ENCODE results near the gene LPP.

Gene LPP

DNA sequence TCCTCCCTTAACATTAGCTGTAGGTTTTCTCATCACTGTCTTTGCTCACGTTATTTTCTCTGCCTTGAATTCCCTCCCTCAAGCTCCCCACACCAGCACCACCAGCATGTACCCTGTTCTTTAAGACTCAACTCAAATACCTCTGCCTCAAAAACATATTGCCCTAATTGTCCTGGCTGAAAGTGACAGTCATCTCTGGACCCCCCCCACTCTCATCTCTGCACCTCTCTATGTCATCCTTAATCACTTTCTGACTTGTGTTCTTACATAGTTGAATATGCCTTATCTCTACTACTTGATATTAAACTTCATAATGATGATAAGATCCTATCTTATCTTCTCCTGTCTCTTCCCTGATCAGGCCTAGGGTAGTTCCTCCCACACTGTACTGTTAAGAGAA is 672.6 kb downstream of the LPP start:
- DNase-seq, result no peak

DNA sequence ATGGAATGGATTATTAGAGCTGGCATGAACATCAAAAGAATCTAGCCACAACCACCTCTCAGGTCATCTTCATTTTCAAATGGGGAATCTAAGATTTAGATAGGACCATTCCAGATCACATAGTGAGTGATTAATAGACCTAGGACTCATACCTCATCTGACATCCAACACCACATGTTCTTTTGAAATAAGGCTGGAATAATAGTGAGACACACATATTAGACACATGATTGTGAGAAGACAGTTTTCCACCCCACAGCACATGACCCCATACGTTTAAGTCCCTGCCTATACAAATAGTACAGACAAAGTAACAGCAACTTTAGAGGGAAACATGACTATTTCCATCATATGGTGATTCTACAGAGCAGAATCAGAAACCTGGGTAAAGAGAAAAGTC is 673.1 kb downstream of the LPP start:
- DNase-seq, result no peak

DNA sequence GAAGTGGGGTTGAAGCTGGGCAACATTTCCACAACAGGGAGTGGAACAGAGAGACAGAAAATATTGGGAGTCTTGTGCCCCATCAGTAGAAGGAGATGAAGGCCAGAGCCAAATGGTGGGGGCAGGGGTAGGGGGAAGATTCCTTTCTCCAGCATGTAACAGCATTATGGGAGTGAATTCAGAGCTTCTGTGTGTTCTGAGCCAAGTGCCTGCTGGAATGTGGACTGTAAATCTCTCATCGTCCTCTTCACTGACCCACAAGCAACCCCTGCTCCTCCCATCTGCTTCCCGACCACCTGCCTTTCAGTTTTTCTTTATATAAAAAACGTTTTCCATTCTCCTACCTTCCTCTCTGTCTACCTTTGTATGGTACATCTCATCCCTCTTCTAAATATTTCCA is 673.6 kb downstream of the LPP start:
- no peak for DNase-seq

DNA sequence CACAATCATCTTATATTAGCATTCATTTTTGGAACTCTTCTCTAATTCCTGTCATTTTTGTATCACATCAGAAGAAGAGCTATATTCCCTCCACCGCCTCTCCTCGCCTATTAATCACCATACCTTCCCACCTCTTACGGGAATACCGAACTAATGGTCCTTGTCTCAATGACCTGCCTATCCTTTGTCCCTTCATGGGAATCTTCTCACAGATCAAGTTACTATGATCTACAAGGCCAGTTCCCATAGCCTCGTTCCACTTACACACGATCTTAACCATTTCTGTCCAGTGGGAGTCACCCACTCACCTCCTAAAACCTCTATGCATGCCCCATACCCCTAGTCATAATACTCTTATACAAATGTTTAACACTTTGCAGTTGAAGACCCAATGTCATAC is 675.2 kb downstream of the LPP start:
- DNase-seq, result no peak

DNA sequence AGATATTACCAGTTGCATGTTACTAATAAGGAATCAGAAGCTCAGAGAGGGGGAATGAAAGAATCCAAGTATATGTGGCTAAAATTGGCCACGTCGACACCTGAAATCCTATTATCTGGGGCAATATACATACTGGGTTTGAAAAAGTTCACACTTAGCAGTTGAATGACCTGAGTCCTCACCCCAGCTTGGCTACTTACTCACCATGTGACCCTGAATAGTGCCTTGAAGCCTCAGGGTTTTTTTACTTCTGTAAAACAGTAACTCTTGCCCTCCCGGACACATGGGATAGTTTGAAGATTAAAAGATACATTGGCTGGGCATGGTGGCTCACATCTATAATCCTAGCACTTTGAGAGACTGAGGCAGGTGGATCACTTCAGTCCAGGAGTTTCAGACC is 675.6 kb downstream of the LPP start:
- DNase-seq, result no peak

DNA sequence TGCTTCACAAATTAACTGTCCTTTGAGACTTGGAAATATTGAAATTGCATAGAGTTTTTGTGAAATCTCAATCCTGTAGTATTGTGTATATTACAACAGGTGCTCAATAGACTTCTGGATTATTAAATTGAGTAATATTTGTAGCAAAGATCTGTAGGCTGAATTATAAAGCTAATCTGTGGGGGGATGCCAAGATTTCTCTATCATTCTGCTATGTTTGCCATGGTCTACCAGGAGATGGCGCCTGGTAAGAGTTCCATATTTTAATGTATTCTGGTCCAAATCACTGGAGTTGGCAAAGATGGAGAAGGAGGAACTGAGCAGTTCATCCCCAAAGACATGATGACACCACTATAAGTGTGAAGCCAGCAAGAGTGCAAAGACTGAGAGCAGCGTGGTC is 676.9 kb downstream of the LPP start:
- DNase-seq, result no peak

DNA sequence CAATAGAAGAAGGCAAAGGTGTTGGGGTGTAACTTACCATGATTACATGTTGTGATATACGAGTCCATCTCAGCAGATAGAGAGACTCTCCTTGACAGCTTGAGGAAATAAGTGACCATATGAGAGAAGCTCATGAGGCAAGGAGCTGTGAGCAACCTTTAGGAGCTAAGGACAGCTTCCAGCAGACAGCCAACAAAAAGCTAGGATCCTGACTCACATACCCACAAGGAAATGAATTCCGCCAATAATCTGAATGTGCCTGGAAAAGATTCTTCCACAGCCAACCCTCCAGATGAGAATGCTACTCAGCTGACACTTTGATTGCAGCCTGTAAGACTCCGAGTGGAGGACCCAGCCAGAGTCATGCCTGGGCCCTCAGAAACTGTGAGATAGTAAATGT is 678.2 kb downstream of the LPP start:
- no peak for DNase-seq

DNA sequence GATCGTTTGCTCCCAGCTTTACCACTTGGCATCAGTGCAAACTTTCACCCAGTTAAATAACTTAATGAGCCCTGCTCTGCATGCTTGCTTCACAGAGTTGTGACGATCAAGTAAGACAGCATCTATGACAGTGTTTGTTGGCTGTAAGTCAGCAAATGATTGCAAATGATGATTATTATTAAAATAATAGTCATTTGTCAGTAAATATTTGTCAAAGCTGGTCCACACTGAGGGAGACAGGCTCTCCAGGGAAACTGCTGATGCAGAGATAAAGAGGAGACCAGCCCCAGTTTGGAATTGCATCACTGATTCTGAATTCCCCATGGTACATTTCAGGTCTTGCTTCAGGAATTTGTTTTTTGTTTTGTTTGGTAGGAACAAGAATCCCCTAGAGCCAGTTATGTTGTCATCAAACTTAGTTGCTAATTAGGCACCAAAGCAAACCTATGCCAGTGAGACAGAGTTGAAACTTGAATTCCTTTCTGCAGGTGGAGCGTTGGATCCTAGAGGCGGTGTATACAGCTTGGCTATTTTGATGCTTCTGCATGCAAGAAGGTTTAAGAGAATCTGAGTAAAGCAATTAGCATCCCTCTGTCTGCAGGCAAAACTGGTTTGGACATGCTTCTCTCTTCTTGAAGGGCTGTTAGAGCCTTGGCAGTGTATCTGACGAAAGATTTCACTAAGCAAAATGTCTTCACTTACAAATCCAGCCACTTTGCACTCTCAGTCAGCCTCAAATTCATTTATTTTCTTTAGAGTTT is 679.2 kb downstream of the LPP start:
- DNase-seq, result no peak

DNA sequence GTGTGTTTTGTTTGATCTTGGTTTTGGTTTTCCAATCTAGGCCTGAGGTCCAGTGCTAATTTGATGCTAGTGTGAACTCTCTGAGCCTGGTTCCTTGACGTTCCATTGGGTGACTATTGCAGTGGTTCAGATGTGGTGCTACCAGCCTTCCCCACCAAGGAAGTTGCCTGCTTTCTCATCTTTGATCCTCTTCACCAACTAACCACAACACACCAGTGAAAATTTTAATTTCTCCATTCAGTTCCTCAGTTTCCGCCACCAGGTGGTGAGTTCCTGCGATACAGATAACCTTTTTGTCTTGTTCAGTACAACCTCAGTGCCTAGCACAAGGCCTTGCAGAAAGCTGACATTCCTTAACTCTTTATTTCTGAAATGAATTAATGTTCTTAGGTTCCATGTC is 680.4 kb downstream of the LPP start:
- no peak for DNase-seq

DNA sequence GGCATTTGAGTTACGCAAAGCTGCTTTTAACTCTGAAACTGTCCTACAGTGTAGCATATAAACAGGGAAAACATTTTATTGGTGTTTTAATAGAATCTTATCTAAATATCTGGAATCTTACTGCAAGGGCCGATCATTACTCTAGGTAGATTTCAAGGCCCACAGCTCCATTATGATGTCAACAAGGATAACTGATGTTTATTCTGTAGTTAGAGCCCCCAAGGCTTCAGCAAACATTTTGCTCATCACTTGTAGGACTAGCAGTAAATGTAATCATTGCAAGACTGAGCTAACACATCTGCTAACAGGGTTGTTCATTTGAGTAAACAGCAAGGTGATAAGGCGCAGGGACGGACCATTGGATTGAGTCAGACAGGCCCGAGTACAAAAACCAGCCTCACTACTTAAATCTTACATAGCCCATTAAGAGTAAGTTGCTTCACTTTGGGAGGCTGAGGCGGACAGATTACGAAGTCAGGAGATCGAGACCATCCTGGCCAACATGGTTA is 685.3 kb downstream of the LPP start:
- DNase-seq, result no peak

DNA sequence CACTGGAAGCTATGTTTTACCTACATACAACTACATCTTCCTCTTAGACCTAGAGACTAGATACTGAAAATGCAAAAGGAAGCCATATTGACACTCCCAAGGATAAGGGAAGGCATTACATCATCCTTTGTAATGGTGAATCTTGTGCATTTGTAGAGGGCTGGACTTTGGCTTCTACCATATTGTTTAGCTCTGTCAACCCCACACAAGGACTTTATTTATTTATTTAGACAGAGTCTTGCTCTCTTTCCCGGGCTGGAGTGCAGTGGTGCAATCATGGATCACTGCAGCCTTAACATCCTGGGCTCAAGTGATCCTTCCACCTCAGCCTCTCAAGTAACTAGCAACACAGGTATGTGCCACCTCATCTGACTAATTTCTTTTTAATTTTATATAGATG is 686.3 kb downstream of the LPP start:
- DNase-seq, result no peak

DNA sequence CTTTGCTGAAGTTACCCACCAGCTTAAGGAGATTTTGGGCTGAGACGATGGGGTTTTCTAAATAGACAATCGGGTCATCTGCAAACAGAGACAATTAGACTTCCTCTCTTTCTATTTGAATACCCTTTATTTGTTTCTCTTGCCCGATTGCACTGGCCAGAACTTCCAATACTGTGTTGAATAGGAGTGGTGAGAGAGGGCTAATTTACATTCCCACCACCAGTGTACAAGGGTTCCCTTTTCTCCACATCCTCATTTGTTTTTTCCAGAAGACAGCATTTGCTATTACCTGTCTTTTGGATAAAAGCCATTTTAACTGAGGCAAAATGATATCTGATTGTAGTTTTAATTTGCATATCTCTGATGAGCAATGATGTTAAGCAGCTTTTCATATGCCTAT is 687.9 kb downstream of the LPP start:
- DNase-seq, result no peak

DNA sequence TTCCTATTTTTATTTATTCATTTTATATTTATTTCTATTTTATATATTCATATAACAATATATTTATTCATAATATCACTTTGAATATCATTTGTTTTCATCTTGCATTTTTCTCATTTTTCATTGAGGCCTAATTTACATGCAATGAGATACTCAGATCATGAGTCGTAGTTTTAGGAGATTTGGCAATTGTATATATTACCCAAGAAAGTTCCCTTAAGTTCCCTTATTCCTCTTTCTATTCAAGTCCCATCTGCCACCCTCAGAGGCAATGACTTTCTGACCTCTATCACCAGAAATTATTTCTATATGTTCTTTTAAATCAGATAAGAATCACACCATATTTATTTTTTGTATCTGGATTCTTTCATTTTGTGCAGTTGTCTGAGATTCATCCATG is 688.7 kb downstream of the LPP start:
- no peak for DNase-seq

DNA sequence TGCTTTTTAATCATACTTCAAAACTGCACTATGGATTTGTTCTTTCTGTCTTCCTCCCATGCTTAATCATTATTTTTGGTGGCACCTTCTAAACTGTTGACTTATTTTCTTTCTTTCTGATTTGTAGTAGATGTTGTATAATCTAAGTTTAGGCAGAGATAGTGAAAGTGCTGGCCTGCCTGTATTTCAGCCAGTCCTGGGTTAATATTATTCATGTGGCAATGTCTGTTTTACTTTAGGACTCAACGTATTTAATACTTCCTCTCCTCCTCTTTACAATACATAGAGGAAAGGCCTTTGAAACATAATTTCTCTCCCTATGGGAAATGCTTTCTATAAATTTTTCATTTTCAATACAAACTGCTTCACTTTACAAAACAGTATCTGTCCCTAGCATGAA is 690.1 kb downstream of the LPP start:
- no peak for DNase-seq

DNA sequence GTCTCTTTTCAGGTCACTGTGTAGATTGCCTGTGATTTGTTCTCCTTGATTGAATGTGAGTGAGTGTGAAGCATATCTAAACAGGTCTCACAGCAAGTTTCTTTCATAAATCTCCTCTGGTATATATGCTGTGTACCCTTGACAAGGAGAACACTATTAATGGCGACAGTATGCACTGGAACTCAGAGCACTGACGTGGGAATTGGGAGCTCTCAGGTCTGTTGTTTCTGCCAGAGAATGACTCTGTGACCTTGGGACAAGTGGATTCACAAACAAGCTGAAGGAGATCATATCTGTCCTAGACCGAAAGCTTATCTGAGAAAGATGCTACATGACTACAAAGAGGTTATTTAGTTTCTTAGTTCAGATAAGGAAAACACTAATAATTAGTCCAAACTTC is 691.6 kb downstream of the LPP start:
- no peak for DNase-seq

DNA sequence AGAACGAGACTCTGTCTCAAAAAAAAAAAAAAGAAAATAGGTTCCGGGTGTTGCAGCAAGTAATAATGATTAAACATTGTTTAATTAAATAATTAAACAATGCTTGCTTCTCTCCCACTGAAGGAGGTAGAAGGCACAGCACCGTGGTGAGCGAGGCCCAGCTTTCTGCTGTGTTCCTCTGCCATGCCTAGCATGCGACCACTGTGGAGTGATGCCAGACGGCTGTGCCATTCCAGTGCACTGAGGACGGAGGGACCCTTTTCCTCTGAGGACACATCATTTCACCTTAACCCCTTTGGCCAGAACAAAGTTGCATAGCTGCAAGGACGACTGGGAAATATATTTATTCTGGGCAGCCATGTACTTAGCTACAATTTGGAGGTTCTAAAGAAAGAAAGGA is 695.0 kb downstream of the LPP start:
- DNase-seq, result no peak

DNA sequence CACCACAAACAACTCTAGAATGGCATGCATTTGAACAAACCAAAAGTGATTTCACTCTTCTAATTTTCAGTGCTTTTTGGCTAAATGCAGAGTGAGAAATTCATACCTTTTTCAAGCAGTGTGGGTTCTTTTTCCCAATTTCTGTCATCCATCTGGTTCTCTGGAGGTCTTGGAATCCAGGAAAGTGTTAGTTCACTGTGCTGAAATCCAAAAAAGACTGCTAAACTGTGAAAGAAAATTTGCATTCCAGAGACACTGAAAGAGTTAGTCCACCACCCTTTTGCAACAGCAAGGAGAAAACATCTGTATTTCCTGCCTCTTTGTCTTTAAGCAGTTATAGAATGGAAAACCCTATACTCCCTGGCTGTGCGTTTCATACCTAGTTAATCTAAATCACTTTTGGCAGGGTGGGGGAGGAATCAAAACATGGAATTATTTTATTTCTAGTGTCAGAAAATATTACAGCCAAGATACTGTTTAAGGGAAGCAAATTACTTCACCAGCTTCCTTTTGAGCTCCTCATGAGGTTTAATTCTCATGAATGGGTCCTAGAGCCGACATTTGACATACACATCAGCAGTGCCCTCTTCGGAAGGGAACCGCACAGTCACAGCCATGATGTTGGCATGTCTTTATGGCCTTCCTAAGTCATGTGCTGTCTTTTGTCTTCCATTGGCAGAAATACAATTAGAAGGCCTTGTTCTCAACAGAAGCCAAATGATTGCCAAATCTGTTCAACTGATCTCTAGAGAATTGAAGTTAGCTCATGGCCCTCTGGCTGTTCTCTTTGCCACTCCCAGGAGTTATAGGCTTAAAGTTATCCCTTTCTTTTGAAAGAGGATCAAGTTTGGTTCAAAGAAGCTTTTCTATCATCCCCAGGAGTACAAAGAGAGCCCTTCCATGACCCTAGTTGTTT is 700.2 kb downstream of the LPP start:
- DNase-seq, result no peak

DNA sequence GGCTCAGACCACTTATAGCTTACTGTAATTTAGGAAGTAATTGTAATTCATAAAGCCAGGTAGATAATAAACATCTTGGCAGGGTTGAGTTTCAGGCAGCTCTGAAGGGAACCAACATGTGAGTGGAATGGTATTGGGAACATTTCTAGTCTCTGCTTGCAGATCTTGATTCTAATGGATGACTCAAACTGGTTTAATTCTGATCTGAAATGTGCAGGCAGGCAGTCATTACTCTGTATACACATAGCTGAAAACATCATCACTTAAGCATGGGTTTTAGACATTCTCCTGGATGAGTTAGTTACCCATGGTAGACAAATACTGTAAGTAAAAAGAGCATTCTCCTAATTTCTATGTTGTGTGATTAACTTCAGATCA is 700.8 kb downstream of the LPP start:
- DNase-seq, result no peak

DNA sequence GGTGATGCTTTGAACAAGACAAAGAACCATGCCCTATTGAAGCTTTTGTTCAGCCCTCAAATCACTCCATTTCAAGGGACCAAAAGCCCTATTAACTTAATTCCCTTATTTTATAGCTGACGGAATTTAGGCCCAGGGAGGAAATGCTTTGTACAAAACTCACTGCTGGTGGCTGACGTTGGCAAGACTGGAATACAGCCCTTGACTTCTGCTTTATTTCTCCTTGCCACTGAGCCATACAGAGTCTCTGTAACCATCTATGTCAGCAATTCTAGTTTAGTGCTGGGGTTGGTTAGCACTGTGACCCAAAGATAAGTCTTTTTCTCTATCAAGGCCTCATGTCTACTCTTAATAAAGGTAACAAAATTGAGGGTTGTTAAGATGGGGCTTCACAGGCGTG is 701.7 kb downstream of the LPP start:
- DNase-seq, result no peak

DNA sequence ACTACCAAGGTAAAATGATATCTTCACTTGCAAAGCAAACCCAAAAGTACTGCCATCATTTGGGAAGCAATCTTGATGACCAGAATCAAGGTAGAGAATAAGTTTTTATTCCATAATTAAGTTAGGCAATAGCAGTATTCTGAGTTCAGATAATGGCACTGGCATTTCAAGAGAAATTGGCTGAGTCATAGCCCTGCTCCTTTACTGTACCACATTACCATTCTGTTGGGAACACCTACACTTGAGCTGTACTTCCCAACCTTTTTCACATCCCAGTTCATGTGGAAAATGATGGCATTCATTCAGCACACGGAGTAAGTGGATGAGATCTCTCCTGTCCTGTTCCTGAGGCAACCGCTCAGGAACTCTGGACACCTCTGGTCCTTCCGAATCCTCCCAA is 706.2 kb downstream of the LPP start:
- no peak for DNase-seq

DNA sequence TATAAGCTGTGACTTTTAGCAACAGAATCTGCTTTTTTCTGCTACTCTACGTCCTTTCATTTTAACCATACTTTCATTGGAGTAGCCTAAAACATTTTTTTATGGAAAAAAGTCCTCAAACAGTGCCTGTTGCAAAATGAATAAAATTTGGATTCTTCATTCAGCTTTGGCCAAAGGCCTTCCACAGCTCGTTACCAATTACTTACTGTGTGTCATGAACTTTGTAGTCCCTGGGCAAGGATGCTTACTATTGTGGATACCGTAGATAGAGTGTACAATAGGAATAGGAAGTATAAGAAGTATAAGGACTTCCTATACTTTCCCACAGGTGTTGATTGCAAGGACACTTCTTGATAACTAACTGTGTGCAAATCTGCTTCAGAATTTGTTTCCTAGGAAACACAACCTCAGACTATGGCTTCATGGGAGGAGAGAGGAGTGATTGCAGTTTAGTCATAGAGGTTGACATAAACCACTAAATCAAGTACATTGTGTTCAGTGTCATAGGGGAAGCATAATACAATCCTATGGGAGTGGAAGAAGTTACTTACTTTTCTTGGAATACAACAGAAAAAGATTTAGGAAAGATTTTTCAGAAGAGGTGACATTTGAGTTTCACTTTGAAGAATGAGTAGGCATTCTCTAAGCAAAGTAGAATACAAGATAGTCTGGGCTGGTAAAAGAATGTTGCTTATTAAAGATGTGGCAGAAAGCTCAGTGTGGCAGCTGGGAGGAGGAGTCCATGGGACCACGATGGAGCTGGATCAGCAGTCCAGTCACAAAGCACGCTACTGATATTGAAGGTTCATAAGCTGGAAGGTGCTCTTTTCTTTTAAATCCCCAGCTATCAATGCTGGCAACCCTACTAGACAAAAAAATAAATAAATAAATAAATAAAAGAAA is 708.1 kb downstream of the LPP start:
- DNase-seq, result no peak

DNA sequence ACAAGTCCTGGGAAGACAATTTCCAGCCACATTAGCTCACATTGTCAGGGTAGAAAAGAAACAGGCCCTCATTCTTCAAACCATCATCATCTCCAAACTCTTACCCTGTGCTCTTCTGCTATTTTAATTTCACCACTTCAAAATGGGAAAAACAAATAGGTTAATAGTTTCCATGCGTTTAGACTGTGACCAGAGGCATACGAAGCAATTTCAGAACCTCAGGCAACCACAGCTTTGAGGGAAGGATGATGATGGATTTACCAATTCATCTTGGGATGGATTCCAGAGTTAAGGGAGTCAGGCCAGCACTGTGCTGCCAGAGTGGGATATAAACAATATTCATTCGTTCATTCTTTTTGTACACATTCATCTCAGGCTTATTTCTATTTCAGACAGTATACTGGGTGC is 710.0 kb downstream of the LPP start:
- DNase-seq, result no peak

DNA sequence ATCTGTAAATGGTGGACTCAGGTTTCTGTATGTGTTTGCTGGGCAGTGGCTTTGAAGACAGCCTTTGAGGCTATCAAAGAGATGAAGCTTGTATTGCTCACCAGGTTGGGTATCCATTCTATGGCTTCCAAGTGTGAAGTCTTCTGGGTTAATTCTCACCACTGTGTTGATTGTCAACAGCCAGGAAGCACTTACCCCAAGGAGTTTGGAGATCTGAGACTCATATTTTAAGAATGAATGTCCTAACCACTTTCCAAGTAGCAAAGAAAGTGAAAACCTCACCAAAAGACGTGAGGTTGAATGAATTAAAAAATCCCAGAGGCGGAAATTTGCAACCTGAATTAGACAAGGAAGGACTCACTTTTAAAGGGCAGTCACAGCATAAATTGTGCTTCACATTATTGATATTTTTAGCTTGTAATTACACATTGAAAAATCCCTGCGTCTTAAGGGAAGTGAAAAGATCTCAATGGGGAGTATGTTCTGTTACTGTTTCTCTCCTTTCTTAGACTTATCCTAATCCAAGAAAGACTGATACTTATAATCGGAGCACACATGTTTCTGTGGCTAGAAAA is 713.8 kb downstream of the LPP start:
- DNase-seq, result no peak
